Skeletal muscle tissue (tissue), 4 donors: ENCODE results near the gene CLIC5. TPM values are rescaled to one million over a fixed set of nuclear protein-coding genes. Genes with fewer than 3 reads are reported as not detected.

Experiments
- H3K27ac ChIP-seq: one replicate; pipeline ENCODE4 v1.7.0; 2013; ENCODE audit warnings: mild to moderate bottlenecking, low read depth, low read length, inconsistent platforms
- H3K27me3 ChIP-seq, 3 donors: one replicate each; pipeline ENCODE4 v1.7.0; 2013; ENCODE audit warnings: low read length in 3 of 3; ENCODE audit not compliant: control insufficient read depth in 3 of 3, insufficient read depth in 3 of 3
- H3K36me3 ChIP-seq, 3 donors: one replicate each; pipeline ENCODE4 v1.7.0; 2013; ENCODE audit warnings: low read length in 3 of 3; ENCODE audit not compliant: control insufficient read depth in 3 of 3, insufficient read depth in 3 of 3
- H3K4me1 ChIP-seq, 3 donors: one replicate each; pipeline ENCODE4 v1.7.0; 2013; ENCODE audit warnings: low read length in 3 of 3, mild to moderate bottlenecking in 3 of 3; ENCODE audit not compliant: control insufficient read depth in 3 of 3, insufficient read depth in 3 of 3
- H3K4me3 ChIP-seq, 3 donors: one replicate each; pipeline ENCODE4 v1.7.0; 2013; ENCODE audit warnings: low read length in 3 of 3
- H3K9ac ChIP-seq, 3 donors: one replicate each; pipeline ENCODE4 v1.7.0; 2013; ENCODE audit warnings: low read length in 3 of 3, mild to moderate bottlenecking in 3 of 3, moderate library complexity in 2 of 3, low read depth in 1 of 3
- H3K9me3 ChIP-seq, 3 donors: one replicate each; pipeline ENCODE4 v1.7.0; 2013; ENCODE audit warnings: low read length in 3 of 3; ENCODE audit not compliant: control insufficient read depth in 3 of 3
- total RNA-seq: library from RNA; depleted of rRNA; stranded (reverse); fragments of >200 nt; gene quantifications from one replicate; pipeline ENCODE4 v1.2.3, GENCODE V29; 2014
- donor health status: Osteomylitis.

The CLIC5 gene
- total RNA-seq, 1 donor from 2014 or later: 7.8 TPM

- no peak overlapping the region for H3K9ac ChIP-seq
- peak overlapping the region; percentile 41 for H3K27ac ChIP-seq
- no peak overlapping the region for H3K4me3 ChIP-seq
- H3K9me3 ChIP-seq: no peaks in the 10 kb centered on the region
- H3K4me1 ChIP-seq: peaks cover 17 to 33% (median 26%) of the 10 kb centered on the region in 3 donors
- H3K36me3 ChIP-seq: peaks cover 0 to 4% (median 0%) of the 10 kb centered on the region in 3 donors
- no peaks in the 10 kb centered on the region for H3K27me3 ChIP-seq
Observed at GRCh38 chr6:45961125-45961524, 54.5 kb downstream of the CLIC5 start.

GRCh38 chr6:45959534-45960145, 56.0 kb downstream of the CLIC5 start:
- Histone ChIP-seq H3K27ac (peak overlapping the region; percentile 41), H3K36me3 (peaks cover 0 to 4% (median 2%) of the 10 kb centered on the region in 3 donors), H3K27me3 (no peaks in the 10 kb centered on the region), H3K9ac (no peak overlapping the region), H3K4me3 (no peak overlapping the region), H3K4me1 (peaks cover 28 to 37% (median 36%) of the 10 kb centered on the region in 3 donors), H3K9me3 (no peaks in the 10 kb centered on the region)

- H3K27me3 ChIP-seq: no peaks in the 10 kb centered on the region
- H3K4me1 ChIP-seq: peaks cover 34 to 65% (median 52%) of the 10 kb centered on the region in 3 donors
- H3K9me3 ChIP-seq: no peaks in the 10 kb centered on the region
- no peak overlapping the region for H3K9ac ChIP-seq
- peaks cover 2 to 20% (median 7%) of the 10 kb centered on the region in 3 donors for H3K36me3 ChIP-seq
- H3K4me3 ChIP-seq: no peak overlapping the region
- no peak overlapping the region for H3K27ac ChIP-seq
Observed at GRCh38 chr6:45956663-45957062, 59.0 kb downstream of the CLIC5 start.

- Histone ChIP-seq H3K9ac (no peak overlapping the region), H3K9me3 (no peaks in the 10 kb centered on the region), H3K4me3 (no peak overlapping the region), H3K36me3 (peaks cover 2 to 24% (median 8%) of the 10 kb centered on the region in 3 donors), H3K4me1 (peaks cover 39 to 70% (median 56%) of the 10 kb centered on the region in 3 donors), H3K27ac (peak overlapping the region; percentile 19), H3K27me3 (no peaks in the 10 kb centered on the region)
Observed at GRCh38 chr6:45956176-45956575, 59.5 kb downstream of the CLIC5 start.

- Histone ChIP-seq H3K27me3 (no peaks in the 10 kb centered on the region), H3K27ac (peak overlapping the region; percentile 19), H3K4me1 (peaks cover 39 to 72% (median 57%) of the 10 kb centered on the region in 3 donors), H3K9ac (no peak overlapping the region), H3K9me3 (no peaks in the 10 kb centered on the region), H3K4me3 (no peak overlapping the region), H3K36me3 (peaks cover 2 to 25% (median 9%) of the 10 kb centered on the region in 3 donors)
Observed at GRCh38 chr6:45955597-45955996, 60.1 kb downstream of the CLIC5 start.

- Histone ChIP-seq H3K27me3 (no peaks in the 10 kb centered on the region), H3K9ac (no peak overlapping the region), H3K4me3 (no peak overlapping the region), H3K9me3 (no peaks in the 10 kb centered on the region), H3K36me3 (peaks cover 7 to 25% (median 20%) of the 10 kb centered on the region in 3 donors), H3K27ac (peak overlapping the region; percentile 28), H3K4me1 (peaks cover 42 to 81% (median 61%) of the 10 kb centered on the region in 3 donors)
Observed at GRCh38 chr6:45952546-45952945, 63.1 kb downstream of the CLIC5 start.

- Histone ChIP-seq H3K36me3 (peaks cover 8 to 25% (median 23%) of the 10 kb centered on the region in 3 donors), H3K4me1 (peaks cover 43 to 82% (median 58%) of the 10 kb centered on the region in 3 donors), H3K27ac (peak overlapping the region; percentile 28), H3K27me3 (no peaks in the 10 kb centered on the region), H3K9ac (peak overlapping the region in 1 of 3 donors; percentile 17), H3K4me3 (no peak overlapping the region), H3K9me3 (no peaks in the 10 kb centered on the region)
Observed at GRCh38 chr6:45952168-45952529, 63.5 kb downstream of the CLIC5 start.

GRCh38 chr6:45951321-45952167, 64.1 kb downstream of the CLIC5 start:
- Histone ChIP-seq H3K4me1 (peaks cover 45 to 84% (median 60%) of the 10 kb centered on the region in 3 donors), H3K27me3 (no peaks in the 10 kb centered on the region), H3K9ac (peak overlapping the region in 1 of 3 donors; percentile 18), H3K36me3 (peaks cover 14 to 29% (median 28%) of the 10 kb centered on the region in 3 donors), H3K27ac (peak overlapping the region; percentile 28), H3K4me3 (peak overlapping the region in 1 of 3 donors; percentile 6), H3K9me3 (no peaks in the 10 kb centered on the region)

GRCh38 chr6:45949256-45949655, 66.4 kb downstream of the CLIC5 start:
- H3K27me3 ChIP-seq: no peaks in the 10 kb centered on the region
- H3K27ac ChIP-seq: peak overlapping the region; percentile 45
- peaks cover 16 to 35% (median 25%) of the 10 kb centered on the region in 3 donors for H3K36me3 ChIP-seq
- H3K4me1 ChIP-seq: peaks cover 45 to 83% (median 57%) of the 10 kb centered on the region in 3 donors
- peak overlapping the region in 2 of 3 donors; percentile 35 to 43 for H3K9ac ChIP-seq
- H3K4me3 ChIP-seq: peak overlapping the region in 1 of 3 donors; percentile 10
- no peaks in the 10 kb centered on the region for H3K9me3 ChIP-seq

- H3K36me3 ChIP-seq: peaks cover 14 to 29% (median 15%) of the 10 kb centered on the region in 3 donors
- no peak overlapping the region for H3K27ac ChIP-seq
Observed at GRCh38 chr6:45947807-45948206, 67.9 kb downstream of the CLIC5 start.

More at GRCh38 chr6:45947807-45948206, 67.9 kb downstream of the CLIC5 start:
- H3K4me3 ChIP-seq: no peak overlapping the region
- no peaks in the 10 kb centered on the region for H3K27me3 ChIP-seq
- no peaks in the 10 kb centered on the region for H3K9me3 ChIP-seq
- no peak overlapping the region for H3K9ac ChIP-seq
- peaks cover 45 to 82% (median 64%) of the 10 kb centered on the region in 3 donors for H3K4me1 ChIP-seq
